Inflammatory macrophage treated with lipopolysaccharide for 1 hour (primary cell): ENCODE results near the gene RARG.
"Not testable (repeated sequence)": the region's sequence is repeated elsewhere in the genome, so short reads cannot be mapped to it uniquely, and the experiment has no call there.

ENCODE experiments used
- DNase-seq, 2 donors: peaks; one replicate each; pipeline ENCODE4 v3.0.0-alpha.2; 2020 to 2022

RARG gene

DNA sequence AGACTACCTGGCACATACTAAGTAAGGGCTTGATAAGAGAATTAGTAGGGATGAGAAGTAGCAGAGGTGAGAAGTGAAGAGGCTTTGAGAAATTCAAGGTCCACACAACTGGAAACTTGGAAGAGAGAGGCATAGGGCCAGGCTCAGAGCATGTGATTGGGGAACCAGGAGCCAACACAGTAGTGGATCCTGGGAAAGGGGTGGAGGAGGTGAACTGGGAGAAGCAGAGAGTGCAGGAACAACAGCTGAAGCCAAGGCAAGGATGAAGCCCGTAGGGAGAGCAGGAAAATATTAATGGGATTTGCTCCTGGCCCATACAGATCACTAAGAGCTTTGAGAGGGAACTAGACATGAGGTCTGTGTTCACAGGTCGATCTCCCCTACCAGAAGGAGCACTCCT lies 23.6 kb downstream of the RARG start:
- DNase-seq = no peak

DNA sequence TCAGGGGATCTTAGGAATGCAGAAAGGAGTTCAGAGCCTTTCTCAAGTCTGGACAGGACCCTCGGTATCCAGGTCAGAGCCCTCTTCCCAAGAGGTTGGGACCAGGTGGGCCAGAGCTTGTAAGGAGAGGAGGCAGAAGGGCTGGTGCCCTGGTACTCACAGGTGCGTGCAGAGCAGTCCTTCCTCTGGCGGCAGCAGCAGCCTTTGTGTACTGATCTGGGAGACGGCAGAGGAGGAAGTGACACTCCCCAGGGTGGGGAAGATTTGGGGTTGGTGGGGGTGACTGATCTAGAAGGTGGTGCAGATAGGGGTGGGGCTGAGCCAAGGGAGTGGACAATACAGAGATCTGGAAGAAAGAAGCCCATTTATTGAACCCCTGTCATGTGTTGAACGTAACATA lies 25.0 kb downstream of the RARG start, which contains the start of gene ITGB7:
Gene ITGB7, minus strand, starts transcription at position 210 of the 400 bp plus-strand sequence. CDS start 6,808 bp downstream, outside the sequence.
- DNase-seq = no peak

DNA sequence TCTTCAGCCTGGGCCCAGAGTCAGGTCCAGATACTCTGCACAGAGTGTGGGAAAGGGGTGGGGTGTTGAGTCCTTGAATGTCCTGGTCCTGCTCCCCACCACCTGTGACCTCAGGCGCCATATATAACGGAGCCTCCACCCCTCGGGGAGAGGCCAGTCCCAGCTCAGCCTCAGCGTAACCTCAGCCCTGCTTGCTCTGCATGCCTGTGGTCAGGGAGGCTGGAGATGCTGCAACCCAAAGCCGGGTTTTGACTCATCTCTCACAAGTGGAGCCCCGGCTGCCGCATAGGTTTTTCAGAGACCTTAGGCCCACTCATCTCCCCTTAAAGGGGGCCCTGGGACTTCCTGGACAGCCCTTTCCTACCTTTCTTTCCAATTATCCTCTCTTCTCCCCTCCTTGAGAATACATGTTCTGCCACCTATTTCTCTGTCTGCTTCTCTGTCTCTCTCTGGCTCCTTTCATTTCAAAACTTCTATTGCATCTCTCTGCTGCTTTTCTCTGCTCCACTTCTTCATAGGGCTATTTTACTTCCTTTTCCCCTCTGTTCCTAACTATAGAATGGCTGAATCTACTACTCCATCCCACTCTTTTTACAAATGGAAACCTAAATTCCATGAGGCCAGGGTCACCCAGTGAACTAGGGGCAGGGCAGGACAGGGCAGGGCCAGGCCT lies 26.1 kb downstream of the RARG start:
- DNase-seq = peak; percentile 60 to 66

DNA sequence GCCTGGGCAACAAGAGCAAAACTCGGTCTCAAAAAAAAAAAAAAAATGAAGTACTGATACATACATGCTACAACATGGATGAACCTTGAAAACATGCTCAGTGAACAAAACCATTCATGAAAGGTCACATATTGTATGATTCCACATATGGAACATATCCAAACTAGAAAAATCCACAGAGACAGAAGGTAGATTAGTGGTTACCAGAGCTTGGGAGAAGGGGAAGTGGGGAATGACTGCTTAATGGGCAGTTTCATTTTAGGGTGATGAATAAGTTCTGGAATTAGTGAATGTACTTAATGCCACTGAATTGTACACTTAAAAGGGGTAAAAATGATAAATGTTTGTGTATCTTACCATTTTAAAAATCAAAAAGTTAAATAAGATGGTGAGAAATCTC lies 27.7 kb downstream of the RARG start:
- DNase-seq = no peak

DNA sequence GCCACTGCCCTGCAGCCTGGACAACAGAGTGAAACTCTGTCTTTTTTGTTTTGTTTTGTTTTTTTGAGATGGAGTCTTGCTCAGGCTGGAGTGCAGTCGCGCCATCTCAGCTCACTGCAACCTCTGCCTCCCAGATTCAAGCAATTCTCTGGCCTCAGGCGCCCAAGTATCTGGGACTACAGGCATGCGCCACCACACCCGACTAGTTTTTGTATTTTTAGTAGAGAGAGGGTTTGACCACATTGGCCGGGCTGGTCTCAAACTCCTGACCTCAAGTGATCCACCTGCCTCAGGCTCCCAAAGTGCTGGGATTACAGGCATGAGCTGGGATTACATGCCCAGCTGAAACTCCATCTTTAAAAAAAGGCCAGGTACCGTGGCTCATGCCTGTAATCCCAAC lies 29.7 kb downstream of the RARG start:
- DNase-seq = not testable (repeated sequence)

DNA sequence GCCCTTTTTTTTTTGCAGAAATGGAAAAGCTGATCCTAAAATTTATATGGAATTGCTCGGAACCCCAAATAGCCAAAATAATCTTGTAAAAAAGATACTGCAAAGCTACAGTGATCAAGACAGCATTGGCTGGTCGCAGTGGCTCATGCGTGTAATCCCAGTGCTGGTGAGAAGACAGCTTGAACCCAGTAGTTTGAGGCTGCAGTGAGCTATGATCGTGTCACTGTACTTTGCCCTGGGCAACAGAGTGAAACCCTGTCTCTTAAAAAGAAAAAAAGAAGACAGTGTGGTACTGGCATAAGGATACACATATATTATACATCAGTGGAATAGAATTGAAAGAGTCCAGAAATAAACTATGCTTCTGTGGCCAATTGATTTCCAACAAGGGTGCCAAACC lies 30.4 kb downstream of the RARG start:
- no peak for DNase-seq

DNA sequence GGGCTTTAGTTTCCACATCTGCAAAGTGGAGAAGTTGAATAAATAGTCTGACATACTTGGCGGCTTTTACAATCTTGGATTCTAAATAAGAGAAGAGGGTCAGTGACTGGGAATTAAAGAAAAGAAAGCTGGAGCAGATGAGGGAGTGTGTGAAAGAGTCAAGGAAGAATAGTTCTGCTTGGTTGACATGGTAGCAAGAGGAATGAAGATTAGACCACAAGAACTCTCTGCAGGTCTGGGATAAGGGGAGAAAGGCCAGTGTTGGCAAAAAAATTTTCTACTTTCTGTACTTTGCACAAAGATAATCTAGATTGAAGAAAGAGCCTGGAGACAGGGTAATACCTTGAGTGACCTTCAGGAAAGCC lies 30.9 kb downstream of the RARG start:
- DNase-seq = no peak

DNA sequence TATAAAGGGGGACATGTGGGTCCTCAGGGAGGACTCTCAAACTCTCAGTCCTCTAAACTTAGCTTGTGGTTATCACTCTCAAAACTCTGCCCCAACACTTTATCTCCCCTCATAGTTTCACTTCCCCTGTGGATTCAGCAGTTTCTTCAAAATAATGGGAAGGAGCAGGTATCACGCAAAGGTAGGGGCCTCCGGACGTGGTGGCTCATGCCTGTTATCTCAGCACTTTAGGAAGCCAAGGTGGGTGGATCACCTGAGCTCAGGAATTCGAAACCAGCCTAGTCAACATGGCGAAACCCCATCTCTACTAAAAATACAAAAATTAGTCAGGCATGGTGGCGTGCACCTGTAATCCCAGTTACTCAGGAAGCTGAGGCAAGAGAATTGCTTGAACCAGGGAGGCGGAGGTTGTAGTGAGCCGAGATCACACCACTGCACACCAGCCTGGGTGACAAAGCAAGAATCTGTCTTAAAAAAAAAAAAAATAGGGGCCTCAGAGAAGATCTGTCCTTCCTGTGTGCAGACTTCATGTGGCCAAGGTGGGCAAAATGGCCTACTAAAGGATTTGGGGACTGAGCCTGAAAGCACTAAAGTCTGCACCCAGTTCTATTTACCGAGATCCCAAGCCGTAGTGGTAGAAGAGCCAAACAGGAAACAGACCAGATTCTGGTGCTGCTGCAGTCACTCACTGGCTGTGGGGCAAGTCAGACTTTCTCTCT lies 31.4 kb downstream of the RARG start:
- DNase-seq = peak in 1 of 2 donors; percentile 30

DNA sequence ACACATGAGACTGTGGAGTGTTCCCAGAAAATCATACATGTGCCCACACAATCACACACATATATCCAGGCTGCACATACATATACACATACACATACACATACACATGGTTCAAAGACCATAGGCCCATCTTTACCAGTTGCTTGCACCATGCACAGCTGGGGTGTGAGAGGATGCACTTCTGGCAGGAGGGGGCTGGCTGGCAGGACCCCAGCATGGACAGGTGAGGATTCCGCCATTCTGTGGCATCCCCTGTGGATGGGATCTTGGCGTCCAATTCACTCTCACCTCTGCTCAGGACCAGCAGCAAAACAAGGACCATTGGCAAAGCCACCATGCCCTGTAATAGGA lies 31.9 kb downstream of the RARG start:
- DNase-seq = no peak

DNA sequence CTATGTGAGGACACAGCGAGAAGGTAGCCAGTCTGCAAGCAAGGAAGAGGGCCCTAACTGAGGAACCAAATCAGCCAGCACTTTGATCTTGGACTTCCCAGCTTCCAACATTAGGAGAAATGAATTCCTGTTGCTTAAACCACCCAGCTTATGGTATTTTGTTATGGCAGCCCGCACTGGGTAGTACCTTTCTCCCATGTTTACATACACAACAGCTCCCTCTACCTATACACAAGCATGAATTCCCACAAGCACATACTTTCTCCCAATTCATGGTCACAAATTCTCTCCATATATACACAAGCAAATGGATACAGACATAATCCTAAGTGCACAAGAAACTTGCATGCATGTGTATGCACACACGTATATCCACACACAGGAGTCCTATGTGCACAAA lies 32.3 kb downstream of the RARG start:
- DNase-seq = no peak

DNA sequence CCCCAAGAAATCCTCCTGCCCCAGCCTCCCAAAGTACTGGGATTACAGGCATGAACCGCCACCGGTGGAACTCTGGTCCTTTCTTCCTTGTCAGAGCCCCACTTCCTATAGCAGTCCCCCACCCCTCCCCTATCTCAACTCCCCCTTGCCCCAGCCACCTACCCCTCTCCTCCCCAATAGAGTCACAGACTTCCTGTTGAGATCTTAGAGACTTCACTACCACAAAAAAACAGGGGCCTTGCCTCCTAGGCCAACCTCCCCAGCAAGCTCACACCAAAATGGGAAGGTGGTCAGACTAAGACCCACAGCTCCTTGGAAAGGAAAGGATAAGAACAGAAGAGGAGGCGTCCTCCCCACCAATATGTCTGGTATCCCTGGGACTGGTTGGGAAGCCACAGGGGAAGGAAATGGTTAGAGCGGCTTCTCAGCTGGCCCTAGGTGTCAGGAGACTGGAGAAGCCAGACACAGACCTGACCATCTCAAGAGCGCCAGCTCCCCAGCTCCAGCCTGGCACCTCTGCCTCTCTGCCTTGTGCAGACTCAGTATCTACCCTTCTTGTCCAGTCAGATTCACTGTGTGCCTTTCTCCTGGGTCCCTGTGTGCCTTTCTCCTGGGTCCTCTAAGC lies 33.4 kb downstream of the RARG start:
- no peak for DNase-seq

DNA sequence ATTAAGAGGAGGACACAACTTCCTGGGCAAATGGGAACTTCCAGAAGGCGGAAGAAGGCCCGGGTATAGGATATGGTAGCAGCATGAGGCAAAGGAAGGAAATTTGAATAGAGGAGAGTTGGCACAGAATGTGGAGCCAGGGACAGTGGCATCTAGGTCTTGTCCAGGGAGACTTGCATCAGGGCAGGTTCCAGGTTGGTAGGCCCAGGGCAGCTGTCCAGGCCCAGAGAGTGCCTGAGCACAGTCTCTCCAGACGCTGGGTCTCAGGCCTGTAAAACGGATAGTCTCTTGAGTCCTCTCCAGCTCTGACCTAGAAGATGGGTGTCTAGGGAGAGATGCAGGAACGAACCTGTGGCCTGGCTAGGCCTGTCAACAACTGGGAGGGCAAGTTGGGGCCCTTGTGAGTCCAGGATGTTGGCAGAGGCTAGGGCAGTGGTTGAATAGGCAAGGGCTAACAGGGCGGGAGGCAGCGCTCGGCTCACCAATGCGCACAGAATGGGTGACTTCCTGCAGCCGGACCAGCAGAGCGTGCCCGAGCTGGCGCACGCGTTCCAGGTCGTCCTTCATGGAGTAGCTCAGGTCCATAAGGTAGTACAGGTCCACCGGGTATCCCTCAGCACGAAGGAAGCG lies 34.9 kb downstream of the RARG start:
- DNase-seq = no peak

DNA sequence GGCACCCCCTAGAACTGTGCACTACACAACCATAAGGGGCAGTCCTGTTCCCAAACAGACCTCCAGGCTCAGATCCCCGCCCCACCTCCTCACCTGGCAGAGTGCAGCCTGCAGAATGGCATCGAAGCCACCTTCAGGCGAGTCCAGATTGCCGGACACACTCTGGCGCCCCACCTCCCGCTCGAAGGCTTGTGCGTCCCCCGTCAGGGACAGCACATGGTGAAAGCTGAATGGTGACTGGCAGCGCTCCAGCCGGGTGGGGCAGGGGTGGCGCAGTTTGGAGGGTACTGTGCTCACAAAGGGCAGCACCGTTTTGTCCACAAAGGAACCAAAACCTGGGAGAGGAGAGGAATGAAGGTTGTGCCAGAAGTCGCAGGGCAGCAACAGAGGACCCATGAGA lies 35.5 kb downstream of the RARG start:
- DNase-seq = no peak

DNA sequence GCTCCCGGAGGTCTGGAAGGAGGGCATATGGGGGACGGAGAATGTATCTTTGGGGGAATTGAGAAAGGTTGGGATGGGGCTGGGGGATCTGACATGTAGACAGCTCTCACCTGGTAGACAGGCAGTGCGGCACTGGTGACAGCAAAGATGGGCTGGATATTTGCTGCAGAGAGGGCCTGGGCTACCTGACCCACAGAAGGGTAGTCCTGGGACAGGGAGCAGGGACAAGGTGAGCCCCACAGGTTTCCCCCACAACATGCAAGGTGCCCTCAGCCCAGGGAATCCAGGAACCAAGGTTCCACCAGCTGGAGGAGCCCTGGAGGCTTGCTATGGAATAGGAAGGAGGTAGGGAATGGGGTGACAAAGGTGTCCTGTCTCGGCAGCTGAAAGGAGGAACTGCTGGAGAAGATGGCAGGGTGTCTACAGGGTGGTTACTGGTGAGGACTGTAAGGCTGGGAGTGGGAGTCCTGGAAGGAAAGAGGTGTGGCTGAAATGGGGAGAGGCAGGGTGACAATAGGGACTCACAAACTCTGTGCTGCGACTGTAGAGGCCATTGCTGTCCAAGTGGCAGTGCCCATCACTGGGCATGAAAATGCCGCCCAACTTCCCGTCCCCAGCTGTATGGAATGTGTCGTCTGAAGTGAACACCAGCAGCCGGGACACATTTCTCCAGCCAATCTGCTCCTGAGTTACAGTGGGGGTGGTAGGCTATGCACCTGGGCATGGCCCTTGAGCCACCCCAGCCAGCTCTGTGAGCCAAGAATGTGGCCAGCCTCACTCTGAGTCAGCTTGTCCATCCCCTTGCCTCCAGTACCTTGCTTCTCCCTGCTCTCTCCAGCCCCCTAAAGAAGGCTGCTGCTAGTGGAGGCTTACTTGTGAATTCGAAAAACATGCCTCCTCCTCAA lies 36.2 kb downstream of the RARG start:
- DNase-seq = no peak

DNA sequence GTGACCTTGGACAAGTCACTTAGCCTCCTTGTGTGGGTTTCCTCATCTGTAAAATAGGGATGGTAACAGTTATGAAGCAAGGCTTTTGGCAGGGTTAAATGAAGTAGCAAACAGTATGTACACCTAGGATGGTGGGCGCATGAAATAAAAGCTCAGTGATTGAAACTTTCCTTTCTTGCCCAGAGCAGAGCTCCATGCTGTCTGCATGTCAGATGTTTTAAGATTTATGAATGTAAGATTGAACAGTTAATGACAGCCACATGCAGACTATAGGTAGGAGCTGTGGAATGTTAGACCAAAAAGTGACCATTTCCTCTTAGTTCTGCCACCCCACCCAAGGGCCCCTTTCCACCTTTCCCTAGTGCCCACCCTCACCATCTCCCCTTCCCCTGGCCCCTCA lies 37.0 kb downstream of the RARG start:
- no peak for DNase-seq

DNA sequence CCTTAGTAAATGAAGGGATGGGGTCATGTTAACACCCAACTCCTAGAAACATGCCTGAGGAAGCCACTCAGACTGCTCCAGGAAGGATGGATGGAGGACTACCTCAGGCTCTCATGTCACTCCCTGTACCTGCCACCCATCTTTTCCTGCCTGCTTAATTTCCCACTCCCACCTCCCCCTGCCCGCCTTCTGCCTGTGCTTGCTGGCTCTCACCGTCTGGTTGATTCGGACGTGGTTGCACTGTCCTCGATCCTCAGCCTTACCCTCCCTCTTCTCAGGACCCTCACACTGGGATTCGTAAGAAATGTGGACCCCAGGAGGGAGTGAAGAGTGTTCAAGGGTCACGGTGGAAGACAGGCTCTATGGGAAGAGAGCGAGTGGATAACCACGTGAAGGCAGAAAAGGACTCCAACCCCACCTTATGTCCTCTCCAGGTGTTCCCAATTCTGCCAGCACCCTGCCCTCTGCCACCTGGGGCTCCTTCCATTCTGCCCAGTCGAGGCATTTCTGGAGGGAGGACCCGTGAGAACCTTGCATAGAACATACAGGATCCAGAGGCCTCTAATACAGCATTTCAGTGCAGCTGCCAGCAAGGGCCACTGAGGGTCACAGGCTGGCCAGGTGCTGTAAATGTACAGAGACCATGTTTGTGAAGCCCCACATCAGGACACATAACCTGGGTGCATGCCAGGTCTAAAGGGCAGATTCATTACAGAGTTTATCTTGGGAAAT lies 37.9 kb downstream of the RARG start:
- DNase-seq = no peak

DNA sequence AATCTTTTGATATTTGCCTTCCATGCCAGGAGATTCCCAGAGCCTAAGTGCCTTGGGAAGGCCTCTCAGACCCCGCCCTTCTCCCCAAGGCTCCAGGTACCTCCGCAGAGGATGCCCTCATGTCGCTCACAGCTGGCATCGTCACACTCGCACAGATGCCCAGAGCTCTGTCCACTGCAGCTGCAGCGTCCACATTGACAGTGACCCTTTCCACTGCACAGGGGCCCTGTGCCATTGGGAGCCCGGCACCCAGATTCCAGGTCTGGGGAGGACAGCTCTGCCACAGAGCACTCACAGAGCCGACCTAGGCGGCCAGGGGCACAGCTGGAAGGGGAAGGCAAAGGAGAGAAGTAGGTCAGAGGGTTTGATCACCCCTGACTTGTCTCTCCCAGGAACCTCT lies 39.0 kb downstream of the RARG start:
- no peak for DNase-seq

DNA sequence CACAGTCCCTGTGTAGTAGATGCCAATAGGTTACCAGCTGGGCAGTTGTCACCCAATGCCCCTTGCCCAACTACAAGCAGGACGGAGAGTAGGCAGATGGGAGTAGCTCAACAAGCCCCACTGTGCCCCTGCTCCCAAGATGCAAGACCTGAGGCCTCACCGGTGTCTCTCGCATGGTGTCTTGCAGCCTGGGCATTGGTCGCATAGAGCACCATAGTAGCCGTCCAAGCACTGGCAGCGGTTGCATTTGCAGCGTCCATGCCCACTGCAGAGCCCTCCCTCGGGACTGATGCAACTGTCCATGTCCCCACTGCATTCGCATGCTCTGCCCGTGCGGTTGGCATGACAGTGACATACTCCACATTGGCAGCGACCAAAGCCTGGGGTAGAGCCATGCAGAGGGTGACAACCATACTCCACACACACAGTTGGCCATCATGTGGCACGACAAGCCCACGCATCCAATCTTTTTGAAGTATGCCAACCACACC lies 39.4 kb downstream of the RARG start:
- no peak for DNase-seq

DNA sequence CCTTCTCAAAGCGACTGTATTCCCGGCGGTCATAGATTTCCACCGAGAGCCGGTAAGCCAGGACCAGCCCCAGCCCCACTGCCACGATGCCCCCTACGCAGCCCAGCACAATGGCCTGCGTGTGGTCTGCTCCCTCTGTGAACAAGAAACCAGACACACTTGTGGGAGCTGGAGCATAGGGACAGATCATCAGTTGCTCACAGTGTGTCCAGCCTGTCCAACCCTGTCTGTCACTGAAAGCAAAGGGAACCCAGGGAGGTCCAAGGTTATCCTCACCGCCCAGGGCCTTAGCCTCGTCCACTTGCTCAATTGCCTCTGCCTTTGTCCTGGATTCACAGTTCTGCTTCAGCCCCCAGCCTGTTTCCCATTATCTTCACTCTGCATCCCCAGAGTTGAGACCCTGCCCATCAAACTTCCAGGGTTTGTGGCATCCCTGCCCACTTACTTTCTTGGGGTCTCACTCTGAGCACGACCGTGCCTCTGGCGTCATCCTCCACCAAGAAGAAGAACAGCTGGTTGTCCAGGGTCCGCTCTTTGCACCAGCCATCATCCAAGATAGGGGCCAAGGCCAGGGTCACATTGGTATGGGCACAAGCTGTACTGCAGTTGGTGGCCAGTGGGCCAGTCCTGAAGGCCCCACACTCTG lies 40.0 kb downstream of the RARG start:
- DNase-seq = no peak

DNA sequence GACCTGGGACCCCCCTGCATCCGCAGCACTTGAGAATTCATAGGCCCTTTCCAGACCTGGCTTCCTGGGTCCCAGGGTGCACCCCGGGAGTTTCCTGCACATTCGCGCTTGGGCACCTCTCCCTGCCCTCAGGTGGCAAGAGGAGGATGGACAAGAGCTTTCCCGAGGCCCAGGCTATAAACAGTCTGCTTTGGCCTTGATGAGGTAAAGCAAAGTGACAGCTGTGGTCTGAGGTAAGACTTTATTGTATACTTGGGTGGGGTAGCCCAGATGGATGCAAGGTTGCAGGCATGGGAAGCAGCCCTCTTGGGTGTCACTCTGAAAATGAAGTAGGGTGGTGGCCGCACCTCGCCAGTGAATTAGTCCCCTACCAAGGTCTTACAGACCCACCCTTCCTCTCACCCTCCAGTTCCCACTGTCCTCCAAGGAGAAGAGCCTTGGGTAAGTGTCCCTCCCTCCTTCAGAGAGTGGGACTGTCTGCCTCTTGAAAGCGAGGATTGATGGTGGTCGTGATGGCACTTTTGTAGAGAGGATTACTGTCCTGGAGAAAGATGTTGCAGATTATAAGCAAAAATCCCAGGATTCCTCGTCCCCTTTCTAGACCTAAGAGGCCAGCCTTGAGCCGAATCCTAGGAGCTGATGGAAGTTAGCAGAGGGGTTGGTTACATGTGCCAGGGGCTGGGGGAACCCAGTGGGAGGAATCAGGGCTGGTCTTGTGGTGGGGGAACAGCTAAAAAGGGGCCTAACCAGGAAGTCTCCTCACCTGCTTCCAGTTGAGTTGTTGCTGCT lies 40.7 kb downstream of the RARG start:
- no peak for DNase-seq
